Endothelial cell of umbilical vein (primary cell): ENCODE data around the gene CFD. TPM values are rescaled to one million over a fixed set of nuclear protein-coding genes. Genes with fewer than 3 reads are reported as not detected.

Experiments
- BruUV-seq: library from RNA; stranded (reverse); fragments of 400-500 nt; replicated peaks from 2 replicates; lab custom pipeline; 2021; lab: Mats Ljungman, UMichigan
- CTCF ChIA-PET: fragments of 300-600, 350-600 bp; sonication (Branson Sonifier 250); formaldehyde crosslinking; loops from one replicate; lab custom pipeline; 2021; ENCODE audit warnings: antibody characterized with exemption, inconsistent platforms; lab: Charles Lee
- POLR2A ChIA-PET: fragments of 300-600, 350-600 bp; sonication (Branson Sonifier 250); formaldehyde crosslinking; loops from one replicate; lab custom pipeline; 2021; ENCODE audit warnings: antibody characterized with exemption, inconsistent platforms; lab: Charles Lee
- DNase-seq: peaks from one replicate; pipeline ENCODE4 v3.0.0-alpha.2; 2011; ENCODE audit warnings: low read depth, low spot score
- FAIRE-seq: peaks from 2 replicates; lab custom pipeline; 2011; peaks lifted over from hg19 to GRCh38; lab: Jason Lieb, UNC
- H2AFZ ChIP-seq: 2 replicates; pipeline ENCODE4 v1.6.0; 2012; ENCODE audit warnings: low read depth, low read length, control low read depth, inconsistent platforms
- H3K27ac ChIP-seq: 2 replicates; pipeline ENCODE4 v1.5.1; 2011; ENCODE audit warnings: low read depth, mild to moderate bottlenecking, control low read depth, low read length, moderate library complexity; ENCODE audit not compliant: insufficient read depth
- H3K27me3 ChIP-seq, 2 experiments: 2 replicates each; pipeline versions ENCODE4 v1.6.0 to v1.6.1; 2011; ENCODE audit warnings: low read length in 2 of 2, mixed read lengths in 1 of 2; ENCODE audit not compliant: control insufficient read depth in 2 of 2, insufficient read depth in 2 of 2
- H3K36me3 ChIP-seq, 2 experiments: 2 replicates in 1 of 2; 3 replicates in 1 of 2; pipeline ENCODE4 v1.5.1; 2011; ENCODE audit warnings: low read length in 2 of 2, mild to moderate bottlenecking in 1 of 2, moderate library complexity in 1 of 2; ENCODE audit not compliant: control insufficient read depth in 2 of 2, insufficient read depth in 2 of 2; ENCODE audit errors: extremely low read depth in 1 of 2
- H3K4me1 ChIP-seq: 3 replicates; pipeline ENCODE4 v1.5.1; 2011; ENCODE audit warnings: mild to moderate bottlenecking, low read length; ENCODE audit not compliant: control insufficient read depth, insufficient read depth; ENCODE audit errors: extremely low read depth
- H3K4me2 ChIP-seq: 2 replicates; pipeline ENCODE4 v1.6.1; 2011; ENCODE audit warnings: low read length, control low read depth, mixed read lengths; ENCODE audit not compliant: insufficient read depth
- H3K4me3 ChIP-seq, 3 experiments: fragments of 200-600 bp in 1 of 3; sonication (generic), shearing (Covaris generic) in 1 of 3; replicated peaks in 1 of 3; 2 replicates each; pipeline ENCODE4 v1.5.1; 2011 to 2016; ENCODE audit warnings: control low read depth in 3 of 3, low read length in 3 of 3, mild to moderate bottlenecking in 2 of 3, inconsistent platforms in 1 of 3, low read depth in 1 of 3, moderate library complexity in 1 of 3; ENCODE audit not compliant: insufficient read depth in 1 of 3
- H3K79me2 ChIP-seq: 2 replicates; pipeline ENCODE4 v1.6.0; 2012; ENCODE audit warnings: low read length, inconsistent platforms; ENCODE audit not compliant: control insufficient read depth, insufficient read depth
- H3K9ac ChIP-seq: replicated peaks from 2 replicates; pipeline ENCODE3; 2011; ENCODE audit warnings: low read length, control low read depth; ENCODE audit not compliant: insufficient read depth; ENCODE audit errors: extremely low read depth
- H3K9me1 ChIP-seq: replicated peaks from 3 replicates; pipeline ENCODE4 v1.6.0; 2011; ENCODE audit warnings: mild to moderate bottlenecking, low read length; ENCODE audit not compliant: control insufficient read depth, insufficient read depth; ENCODE audit errors: extremely low read depth
- H3K9me3 ChIP-seq: replicated peaks from 2 replicates; pipeline ENCODE4 v1.5.1; 2012; ENCODE audit warnings: low read length, inconsistent platforms; ENCODE audit not compliant: control insufficient read depth, insufficient read depth
- H4K20me1 ChIP-seq: replicated peaks from 2 replicates; pipeline ENCODE3; 2011; ENCODE audit warnings: mild to moderate bottlenecking, low read length; ENCODE audit not compliant: control insufficient read depth, insufficient read depth; ENCODE audit errors: extremely low read depth
- EZH2 ChIP-seq: IDR thresholded peaks from 2 replicates; pipeline ENCODE4 v1.6.1; 2012; ENCODE audit warnings: borderline replicate concordance, low read depth, mild to moderate bottlenecking, moderate library complexity, low read length, inconsistent platforms; ENCODE audit not compliant: severe bottlenecking
- FOS ChIP-seq: IDR thresholded peaks from 2 replicates; pipeline ENCODE4 v1.6.1; 2011; ENCODE audit warnings: mild to moderate bottlenecking, low read length, moderate library complexity, borderline replicate concordance; ENCODE audit not compliant: insufficient read depth
- GATA2 ChIP-seq: IDR thresholded peaks from 2 replicates; pipeline ENCODE4 v1.7.0; 2011; ENCODE audit warnings: low read depth, mild to moderate bottlenecking, moderate library complexity, mixed read lengths, low read length; ENCODE audit not compliant: insufficient read length, insufficient read depth
- JUN ChIP-seq: IDR thresholded peaks from 2 replicates; pipeline ENCODE4 v1.6.1; 2011; ENCODE audit warnings: borderline replicate concordance, low read depth; ENCODE audit not compliant: insufficient read length, insufficient read depth
- MYC ChIP-seq: IDR thresholded peaks from one replicate; pipeline ENCODE4 v1.6.1; 2011; ENCODE audit warnings: mild to moderate bottlenecking, low read depth, low read length
- POLR2A ChIP-seq: IDR thresholded peaks from 2 replicates; pipeline ENCODE4 v1.6.1; 2012; ENCODE audit warnings: low read depth, mild to moderate bottlenecking, control low read depth, low read length
- POLR2AphosphoS5 ChIP-seq: IDR thresholded peaks from 2 replicates; pipeline ENCODE4 v1.6.1; 2012; ENCODE audit warnings: low read depth, mild to moderate bottlenecking, control low read depth, low read length, moderate library complexity; ENCODE audit not compliant: insufficient read depth
- dilution Hi-C: fragments of 300-500 bp; cut with MboI; formaldehyde crosslinking; loops from one replicate; pipeline ENCODE4 v1.15.0; 2019; ENCODE audit warnings: low sequenced_read_pairs; ENCODE audit not compliant: extremely low pct_ligation_motif_present
- intact Hi-C: fragments of 100-400 bp; cut with micrococcal nuclease; formaldehyde crosslinking; loops from one replicate; pipeline ENCODE4 v1.10.0; 2022
- polyA plus RNA-seq, 4 experiments: library from polyadenylated mRNA; depleted of rRNA in 3 of 4; stranded (reverse) in 3 of 4; unstranded in 1 of 4; fragments of >200 nt; gene quantifications; 2 replicates each; pipeline versions ENCODE4 v1.2.1 to v1.2.3, GENCODE V29; 2011 to 2012; ENCODE audit warnings: missing spikeins in 1 of 4
- total RNA-seq: library from RNA; stranded (reverse); gene quantifications from 2 replicates; pipeline ENCODE4 v1.2.3, GENCODE V29; 2021
- TF ChIP-seq, protein P1 (sequence below), 2 donors: IDR thresholded peaks; 1 replicate in 1 of 2; 2 replicates in 1 of 2; pipeline ENCODE4 v1.5.1; 2011; ENCODE audit warnings: low read length in 2 of 2, mild to moderate bottlenecking in 2 of 2, moderate library complexity in 2 of 2, control low read depth in 1 of 2, inconsistent platforms in 1 of 2, low read depth in 1 of 2; ENCODE audit not compliant: insufficient read depth in 1 of 2; ENCODE audit errors: extremely low read depth in 1 of 2
- TF ChIP-seq, protein P2 (sequence below): IDR thresholded peaks from 2 replicates; pipeline ENCODE4 v1.6.1; 2011; ENCODE audit not compliant: insufficient read depth, insufficient read length

CFD gene
- total and polyA plus RNA-seq, 2 donors (not counting 3 experiments of a cell fraction or from before 2014, with no cell fraction given): 0.25 to 0.40 TPM

DNA sequence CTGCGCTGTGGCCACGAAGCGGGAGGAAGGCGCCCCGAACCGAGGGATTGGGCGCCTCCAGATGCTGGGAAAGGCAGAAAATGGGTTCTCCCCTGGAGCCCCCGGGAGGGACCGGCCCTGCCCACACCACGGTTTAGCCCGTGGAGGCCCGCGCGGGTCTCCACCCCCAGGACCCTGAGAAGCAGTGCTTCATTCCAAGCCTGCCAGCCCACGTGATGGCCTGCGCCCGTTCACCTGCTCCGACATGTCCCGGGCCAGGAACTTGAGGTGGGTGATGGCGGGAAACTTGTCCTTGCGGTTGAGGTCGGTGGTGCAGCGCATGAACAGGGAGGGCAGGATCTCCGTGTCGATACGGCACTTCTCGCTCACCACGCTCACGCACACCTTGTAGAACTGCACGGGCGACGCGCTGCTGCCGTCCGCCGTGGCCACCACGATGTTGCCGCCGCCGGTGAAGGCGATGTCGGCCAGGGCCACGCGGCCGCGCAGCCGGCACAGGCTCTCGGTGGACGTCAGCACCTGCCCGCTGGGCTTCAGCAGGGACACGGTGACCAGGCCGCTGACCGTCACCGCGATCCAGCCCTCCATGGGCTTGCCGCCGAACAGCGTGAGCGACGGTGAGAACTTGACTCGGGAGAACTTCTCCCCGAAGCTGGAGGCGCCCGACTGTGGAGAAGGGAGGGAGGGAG, 26.2 kb downstream of the CFD start:
- dilution Hi-C loops (no loop called here), intact Hi-C loops (no loop called here)
- H3K9me1 ChIP-seq: no peaks in the 10 kb centered on the region
- ChIA-PET CTCF (no interaction called here), POLR2A (no interaction called here)
- H3K36me3 ChIP-seq: peaks cover 8 to 47% of the 10 kb centered on the region in 2 experiments
- DNase-seq: no peak
- H3K9ac ChIP-seq: no peak overlapping the region
- no peak overlapping the region for H3K4me2 ChIP-seq
- FAIRE-seq: no peak
- H3K4me3 ChIP-seq: no peak overlapping the region
- BruUV-seq: no TSS peak
- no peaks in the 10 kb centered on the region for H3K27me3 ChIP-seq
- H4K20me1 ChIP-seq: no peaks in the 10 kb centered on the region
- H3K4me1 ChIP-seq: no peaks in the 10 kb centered on the region
- H3K9me3 ChIP-seq: no peaks in the 10 kb centered on the region
- H2AFZ ChIP-seq: no peak overlapping the region
- no peak overlapping the region for H3K27ac ChIP-seq
- no peaks in the 10 kb centered on the region for H3K79me2 ChIP-seq
- no peak for TF ChIP-seq GATA2
- no peak for TF ChIP-seq FOS
- TF ChIP-seq MYC: no peak

DNA sequence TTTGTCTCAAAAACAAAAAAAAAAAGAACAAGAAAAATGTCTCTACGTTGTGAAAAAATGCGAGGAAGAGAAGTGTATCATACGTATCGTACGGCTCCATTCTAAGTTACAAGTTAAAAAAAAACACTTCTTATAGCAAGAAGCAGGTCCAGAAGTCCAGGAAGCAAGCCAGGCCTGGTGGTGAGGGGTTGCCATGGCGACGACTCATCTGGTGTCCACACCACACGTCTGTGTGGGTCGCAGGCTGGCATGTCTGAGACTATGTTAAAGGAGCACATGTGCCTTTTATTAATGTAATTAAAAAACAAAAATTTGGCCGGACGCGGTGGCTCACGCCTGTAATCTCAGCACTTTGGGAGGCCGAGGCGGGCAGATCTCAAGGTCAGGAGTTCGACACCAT, 27.6 kb downstream of the CFD start:
- Histone ChIP-seq H3K4me2 (no peak overlapping the region), H3K9me1 (no peaks in the 10 kb centered on the region), H3K79me2 (peaks cover 1% of the 10 kb centered on the region), H3K4me1 (no peaks in the 10 kb centered on the region), H3K9me3 (no peaks in the 10 kb centered on the region), H3K9ac (no peak overlapping the region), H3K4me3 (no peak overlapping the region), H4K20me1 (no peaks in the 10 kb centered on the region), H3K27ac (no peak overlapping the region), H3K27me3 (no peaks in the 10 kb centered on the region), H3K36me3 (peaks cover 8 to 35% of the 10 kb centered on the region in 2 experiments), H2AFZ (no peak overlapping the region)
- intact Hi-C loops (no loop called here), dilution Hi-C loops (no loop called here)
- DNase-seq: no peak
- TF ChIP-seq FOS: no peak
- TF ChIP-seq, protein P1, sequence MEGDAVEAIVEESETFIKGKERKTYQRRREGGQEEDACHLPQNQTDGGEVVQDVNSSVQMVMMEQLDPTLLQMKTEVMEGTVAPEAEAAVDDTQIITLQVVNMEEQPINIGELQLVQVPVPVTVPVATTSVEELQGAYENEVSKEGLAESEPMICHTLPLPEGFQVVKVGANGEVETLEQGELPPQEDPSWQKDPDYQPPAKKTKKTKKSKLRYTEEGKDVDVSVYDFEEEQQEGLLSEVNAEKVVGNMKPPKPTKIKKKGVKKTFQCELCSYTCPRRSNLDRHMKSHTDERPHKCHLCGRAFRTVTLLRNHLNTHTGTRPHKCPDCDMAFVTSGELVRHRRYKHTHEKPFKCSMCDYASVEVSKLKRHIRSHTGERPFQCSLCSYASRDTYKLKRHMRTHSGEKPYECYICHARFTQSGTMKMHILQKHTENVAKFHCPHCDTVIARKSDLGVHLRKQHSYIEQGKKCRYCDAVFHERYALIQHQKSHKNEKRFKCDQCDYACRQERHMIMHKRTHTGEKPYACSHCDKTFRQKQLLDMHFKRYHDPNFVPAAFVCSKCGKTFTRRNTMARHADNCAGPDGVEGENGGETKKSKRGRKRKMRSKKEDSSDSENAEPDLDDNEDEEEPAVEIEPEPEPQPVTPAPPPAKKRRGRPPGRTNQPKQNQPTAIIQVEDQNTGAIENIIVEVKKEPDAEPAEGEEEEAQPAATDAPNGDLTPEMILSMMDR (IDR thresholded peaks at IDR 0.05; ENCODE audit: extremely low read depth in 1 of 2, insufficient read depth in 1 of 2, low read depth in 1 of 2, low read length in 2 of 2): no peak
- no peak for TF ChIP-seq POLR2A
- TF ChIP-seq, protein P2, sequence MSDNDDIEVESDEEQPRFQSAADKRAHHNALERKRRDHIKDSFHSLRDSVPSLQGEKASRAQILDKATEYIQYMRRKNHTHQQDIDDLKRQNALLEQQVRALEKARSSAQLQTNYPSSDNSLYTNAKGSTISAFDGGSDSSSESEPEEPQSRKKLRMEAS: no peak
- TF ChIP-seq EZH2: no peak
- no peak for TF ChIP-seq JUN
- TF ChIP-seq GATA2: no peak
- no peak for TF ChIP-seq MYC
- no peak for TF ChIP-seq POLR2AphosphoS5
- BruUV-seq: no TSS peak
- no peak for FAIRE-seq
- POLR2A ChIA-PET: no interaction called here
- CTCF ChIA-PET: no interaction called here
